ENCODE results near the gene EP400. TPM values are rescaled to one million over a fixed set of nuclear protein-coding genes. Genes with fewer than 3 reads are reported as not detected.

EP400 gene
- total RNA-seq, 4 donors from 2014 or later: 10.1 to 23.0 (median 20.9) TPM

- TF ChIP-seq POLR2A (IDR thresholded peaks at IDR 0.05): no peak
- no peak for TF ChIP-seq CTCF (IDR thresholded peaks at IDR 0.05)
- no peaks in the 10 kb centered on the region for H3K9me3 ChIP-seq
- WGBS, 2 donors: 75% methylated on average over 4 of the region's 15 CpGs; no CpG with 5 or more reads in 1 of the 2 donors
Measured at GRCh38 chr12:131905630-131906091, 44.1 kb upstream of the EP400 start.

GRCh38 chr12:131907379-131908091 is 42.2 kb upstream of the EP400 start:
- Histone ChIP-seq H3K4me1 (peaks cover 3 to 39% (median 18%) of the 10 kb centered on the region in 3 donors), H3K9me3 (no peaks in the 10 kb centered on the region), H3K27me3 (no peaks in the 10 kb centered on the region), H3K36me3 (peaks cover 30 to 69% (median 38%) of the 10 kb centered on the region in 3 donors), H3K27ac (no peak overlapping the region), H3K4me3 (no peak overlapping the region)
- intact Hi-C loops (cut with DNase I): no loop called here
- TF ChIP-seq CTCF (IDR thresholded peaks at IDR 0.05) (no peak), POLR2A (IDR thresholded peaks at IDR 0.05) (no peak)
- DNase-seq: no peak
- 100% methylated on average over 1 of the region's 31 CpGs for WGBS, 2 donors

More at GRCh38 chr12:131905630-131906091, 44.1 kb upstream of the EP400 start:
- Histone ChIP-seq H3K36me3 (peaks cover 22 to 50% (median 26%) of the 10 kb centered on the region in 3 donors), H3K4me3 (no peak overlapping the region), H3K27ac (no peak overlapping the region), H3K27me3 (no peaks in the 10 kb centered on the region), H3K4me1 (peaks cover 19 to 49% (median 27%) of the 10 kb centered on the region in 3 donors)
- DNase-seq: no peak
- intact Hi-C loops (cut with DNase I): no loop called here

GRCh38 chr12:131908092-131909080 is 41.4 kb upstream of the EP400 start:
- peaks cover 30 to 78% (median 38%) of the 10 kb centered on the region in 3 donors for H3K36me3 ChIP-seq
- H3K4me1 ChIP-seq: peaks cover 0 to 35% (median 14%) of the 10 kb centered on the region in 3 donors
- no peaks in the 10 kb centered on the region for H3K27me3 ChIP-seq
- H3K9me3 ChIP-seq: no peaks in the 10 kb centered on the region
- DNase-seq: no peak
- H3K27ac ChIP-seq: no peak overlapping the region
- intact Hi-C loops (cut with DNase I): no loop called here
- no peak overlapping the region for H3K4me3 ChIP-seq
- WGBS, 2 donors: 95 to 96% methylated on average over 21 to 30 of the region's 96 CpGs
- TF ChIP-seq POLR2A (IDR thresholded peaks at IDR 0.05): no peak
- TF ChIP-seq CTCF (IDR thresholded peaks at IDR 0.05): no peak

- TF ChIP-seq CTCF (IDR thresholded peaks at IDR 0.05): no peak
- no peak for TF ChIP-seq POLR2A (IDR thresholded peaks at IDR 0.05)
- Histone ChIP-seq H3K27ac (no peak overlapping the region), H3K4me1 (peaks cover 0 to 27% (median 11%) of the 10 kb centered on the region in 3 donors), H3K4me3 (no peak overlapping the region), H3K27me3 (no peaks in the 10 kb centered on the region), H3K36me3 (peaks cover 30 to 86% (median 45%) of the 10 kb centered on the region in 3 donors), H3K9me3 (no peaks in the 10 kb centered on the region)
- 98% methylated on average over 7 of the region's 61 CpGs; no CpG with 5 or more reads in 1 of the 2 donors for WGBS, 2 donors
- intact Hi-C loops (cut with DNase I): no loop called here
- no peak for DNase-seq
Measured at GRCh38 chr12:131909081-131909751, 40.5 kb upstream of the EP400 start.
